HCT116 (cell line): ENCODE data around the gene BABAM2.

ENCODE experiments used
- EZH2 ChIP-seq: fragments of 200-600 bp; sonication (generic); IDR thresholded peaks from 2 replicates; pipeline ENCODE4 v1.6.1; 2017; ENCODE audit warnings: antibody characterized with exemption, mixed run types
- EZH2phosphoT487 ChIP-seq: fragments of 200-600 bp; IDR thresholded peaks from 2 replicates; pipeline ENCODE4 v1.6.1; 2018; ENCODE audit warnings: antibody characterized with exemption, borderline replicate concordance
- RAD21 ChIP-seq: IDR thresholded peaks from 2 replicates; pipeline ENCODE4 v1.6.1; 2012; ENCODE audit warnings: low read depth, mild to moderate bottlenecking
- TCF7L2 ChIP-seq: IDR thresholded peaks from 2 replicates; pipeline ENCODE4 v1.7.0; 2011; ENCODE audit warnings: borderline replicate concordance, inconsistent platforms; ENCODE audit not compliant: insufficient read depth, insufficient read length; ENCODE audit errors: extremely low read depth
- ZNF274 ChIP-seq: fragments of 200-500 bp; sonication (Bioruptor generic); IDR thresholded peaks from 2 replicates; pipeline ENCODE4 v1.6.1; 2014; ENCODE audit warnings: mild to moderate bottlenecking, low read depth, low read length, inconsistent platforms

DNA sequence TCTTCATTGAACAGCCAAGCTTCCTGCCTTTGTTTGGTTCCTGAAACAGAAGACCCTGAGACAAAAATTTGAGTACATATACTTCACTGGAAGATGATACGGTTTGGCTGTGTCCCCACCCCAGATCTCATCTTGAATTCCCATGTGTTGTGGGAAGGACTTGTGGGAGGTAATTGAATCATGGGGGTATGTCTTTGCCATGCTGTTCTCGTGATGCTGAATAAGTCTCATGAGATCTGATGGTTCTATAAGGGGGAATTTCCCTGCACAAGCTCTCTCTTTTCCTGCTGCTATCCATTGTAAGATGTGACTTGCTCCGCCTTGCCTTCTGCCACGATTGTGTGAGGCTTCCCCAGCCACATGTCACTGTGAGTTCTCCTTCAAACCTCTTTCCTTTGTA, 76.5 kb downstream of the BABAM2 start:
- TF ChIP-seq RAD21 (no peak), TCF7L2 (no peak), EZH2 (no peak), EZH2phosphoT487 (no peak), ZNF274 (no peak)
